Heart right ventricle (tissue), 16 donors: ENCODE results near the gene ZNF627. TPM values are rescaled to one million over a fixed set of nuclear protein-coding genes. Genes with fewer than 3 reads are reported as not detected.

Source experiments
- ATAC-seq, 8 donors: fragments of 200-7000 bp; cut with Tn5 transposase; one replicate each; pipeline ENCODE4 v1.9.1; 2020; ENCODE audit warnings: mild to moderate bottlenecking in 8 of 8, moderate library complexity in 8 of 8, moderate number of reproducible peaks in 1 of 8
- DNase-seq, 2 donors: peaks; one replicate each; pipeline ENCODE4 v3.0.0-alpha.2; 2020
- H3K27ac ChIP-seq, 10 donors: fragments of 200-600 bp; sonication (generic) in 2 of 10; one replicate each; pipeline versions ENCODE4 v1.5.0 to v1.8.0; 2020 to 2022; ENCODE audit warnings: mild to moderate bottlenecking in 3 of 10
- H3K27me3 ChIP-seq, 7 donors: fragments of 200-600 bp; one replicate each; pipeline ENCODE4 v1.8.0; 2021 to 2022; ENCODE audit warnings: mild to moderate bottlenecking in 2 of 7
- H3K36me3 ChIP-seq, 9 donors: fragments of 200-600 bp; sonication (generic) in 1 of 9; one replicate each; pipeline versions ENCODE4 v1.5.0 to v1.8.0; 2020 to 2022; ENCODE audit warnings: mild to moderate bottlenecking in 2 of 9
- H3K4me1 ChIP-seq, 9 donors: fragments of 200-600 bp; sonication (generic) in 1 of 9; one replicate each; pipeline versions ENCODE4 v1.5.0 to v1.8.0; 2020 to 2022; ENCODE audit warnings: mild to moderate bottlenecking in 4 of 9
- H3K4me3 ChIP-seq, 10 donors: fragments of 200-600 bp; sonication (generic) in 2 of 10; one replicate each; pipeline versions ENCODE4 v1.5.0 to v1.8.0; 2020 to 2022; ENCODE audit warnings: mild to moderate bottlenecking in 7 of 10, moderate library complexity in 2 of 10
- H3K9me3 ChIP-seq, 11 donors: fragments of 200-600 bp in 10 of 11; sonication (generic) in 2 of 11; one replicate each; pipeline versions ENCODE4 v1.5.0 to v1.8.0; 2013 to 2022; ENCODE audit warnings: mild to moderate bottlenecking in 2 of 11, control low read depth in 1 of 11, moderate library complexity in 1 of 11
- WGBS, 2 donors: extraction: QIAGEN DNeasy Blood & Tissue Kit; methylation state at CpG; one replicate each; pipeline ENCODE4 v1.1.7; 2013; ENCODE audit warnings: inconsistent platforms in 1 of 2; 5-methylcytosine and 5-hydroxymethylcytosine counted together
- intact Hi-C, 10 donors: fragments of 100-400 bp; cut with DNase I; formaldehyde crosslinking; loops; one replicate each; pipeline versions ENCODE4 v1.11.1 to v1.14.2; 2022
- polyA plus RNA-seq, 2 donors: library from polyadenylated mRNA; stranded (reverse); fragments of 200-250 nt; gene quantifications; one replicate each; pipeline ENCODE4 v1.2.3, GENCODE V29; 2013
- total RNA-seq, 10 donors: library from RNA; stranded (reverse); fragmentation: NEBNext Ultra II Directional in 3 of 10; extraction: Animal tissue kit (Norgen Biotek cat#: 25700) in 3 of 10; gene quantifications; one replicate each; pipeline versions ENCODE4 v1.2.1 to v1.2.4, GENCODE V29; 2021 to 2023
- TF ChIP-seq, protein P1 (sequence below), 9 donors: fragments of 200-600 bp; sonication (generic) in 2 of 9; IDR thresholded peaks; one replicate each; pipeline versions ENCODE4 v1.5.0 to v1.8.0; 2021 to 2022; ENCODE audit warnings: antibody characterized with exemption in 9 of 9, mild to moderate bottlenecking in 5 of 9, moderate library complexity in 1 of 9
- donor health status: Arrhythmogenic right ventricular cardiomyopathy.
- donor health status: ischemic (EF 13 %, LVEDD 7.1; RV severe dilation, severe dysfunction).
- donor health status: healthy with polysubstance abuse.
- donor health status: DM: no; HTN: yes; CAD: no.
- donor health status: DM: no; HTN: no; CAD: no.
- donor health status: ischemic (EF 25% LVEDD 6.9; RV normal size, moderate dysfunction).
- donor health status: ischemic (EF 25% LVEDD 5.7; RV mildly dilated, moderate dysfunction).
- donor health status: healthy.
- donor health status: DM: yes; HTN: yes; CAD: no.
- donor health status: Ischemic cardiomyopathy.
- donor health status: ischemic (EF 35%, LVEDD 5.7; RV mildly dilated, moderate dysfunction).
- donor health status: nonischemic (EF 11% LVEDD 7.7; RV severe dilation, severe dysfunction).
- donor health status: DM: yes; HTN: yes; CAD: no.
- donor health status: PGD.
- donor health status: ischemic (EF 29% LVEDD 5.4; RV normal size, mild dysfunction).
- donor health status: nonischemic (EF 23%, LVEDD 6.1; RV moderate dilation, normal function).

Gene ZNF627
- total and polyA plus RNA-seq, 12 donors, result 3.6 to 9.8 (median 6.3) TPM

DNA sequence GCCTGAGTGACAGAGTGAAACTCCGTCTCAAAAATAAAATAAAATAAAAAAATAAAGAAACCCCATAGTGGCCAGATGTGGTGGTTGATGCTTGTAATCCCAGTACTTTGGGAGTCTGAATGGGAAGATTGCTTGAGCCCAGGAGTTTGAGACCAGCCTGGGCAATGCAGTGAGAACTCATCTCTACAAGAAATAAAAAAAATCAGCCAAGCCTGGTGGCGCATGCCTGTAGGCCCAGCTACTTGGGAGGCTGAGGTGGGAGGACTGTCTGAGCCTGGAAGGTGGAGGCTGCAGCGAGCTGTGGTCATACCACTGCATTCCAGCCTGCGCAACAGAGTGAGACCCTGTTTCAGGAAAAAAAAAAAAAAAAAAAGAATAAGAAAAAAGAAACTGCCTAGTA, 53.8 kb downstream of the ZNF627 start:
- Histone ChIP-seq H3K4me3 (no peak overlapping the region), H3K27ac (no peak overlapping the region), H3K9me3 (peaks cover 0 to 48% (median 27%) of the 10 kb centered on the region in 11 donors), H3K27me3 (no peaks in the 10 kb centered on the region), H3K4me1 (no peaks in the 10 kb centered on the region), H3K36me3 (peaks cover 0 to 29% (median 0%) of the 10 kb centered on the region in 9 donors)
- DNase-seq (no peak), ATAC-seq (no peak)
- 99 to 100% methylated on average over 4 of the region's 4 CpGs for WGBS, 2 donors
- TF ChIP-seq, protein P1, sequence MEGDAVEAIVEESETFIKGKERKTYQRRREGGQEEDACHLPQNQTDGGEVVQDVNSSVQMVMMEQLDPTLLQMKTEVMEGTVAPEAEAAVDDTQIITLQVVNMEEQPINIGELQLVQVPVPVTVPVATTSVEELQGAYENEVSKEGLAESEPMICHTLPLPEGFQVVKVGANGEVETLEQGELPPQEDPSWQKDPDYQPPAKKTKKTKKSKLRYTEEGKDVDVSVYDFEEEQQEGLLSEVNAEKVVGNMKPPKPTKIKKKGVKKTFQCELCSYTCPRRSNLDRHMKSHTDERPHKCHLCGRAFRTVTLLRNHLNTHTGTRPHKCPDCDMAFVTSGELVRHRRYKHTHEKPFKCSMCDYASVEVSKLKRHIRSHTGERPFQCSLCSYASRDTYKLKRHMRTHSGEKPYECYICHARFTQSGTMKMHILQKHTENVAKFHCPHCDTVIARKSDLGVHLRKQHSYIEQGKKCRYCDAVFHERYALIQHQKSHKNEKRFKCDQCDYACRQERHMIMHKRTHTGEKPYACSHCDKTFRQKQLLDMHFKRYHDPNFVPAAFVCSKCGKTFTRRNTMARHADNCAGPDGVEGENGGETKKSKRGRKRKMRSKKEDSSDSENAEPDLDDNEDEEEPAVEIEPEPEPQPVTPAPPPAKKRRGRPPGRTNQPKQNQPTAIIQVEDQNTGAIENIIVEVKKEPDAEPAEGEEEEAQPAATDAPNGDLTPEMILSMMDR (IDR thresholded peaks at IDR 0.05), result no peak
- intact Hi-C loops, result no loop called here

DNA sequence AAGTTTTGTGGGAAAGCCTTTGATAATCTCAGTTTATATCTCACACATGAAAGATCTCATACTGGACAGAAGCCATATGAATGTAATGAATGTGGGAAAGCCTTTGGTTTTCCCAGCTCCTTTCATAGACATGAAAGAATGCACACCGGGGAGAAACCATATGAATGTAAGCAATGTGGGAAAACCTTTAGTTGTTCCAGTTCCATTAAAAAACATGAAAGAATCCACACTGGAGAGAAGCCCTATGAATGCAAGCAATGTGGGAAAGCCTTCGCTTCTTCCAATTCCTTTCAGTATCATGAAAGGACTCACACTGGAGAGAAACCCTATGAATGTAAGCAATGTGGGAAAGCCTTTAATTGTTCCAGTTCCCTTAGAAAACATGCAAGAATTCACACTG, 54.8 kb downstream of the ZNF627 start:
- peaks cover 0 to 48% (median 27%) of the 10 kb centered on the region in 11 donors for H3K9me3 ChIP-seq
- DNase-seq (no peak), ATAC-seq (no peak)
- no peaks in the 10 kb centered on the region for H3K27me3 ChIP-seq
- H3K4me1 ChIP-seq, result no peaks in the 10 kb centered on the region
- H3K27ac ChIP-seq, result no peak overlapping the region
- H3K36me3 ChIP-seq, result peaks cover 0 to 29% (median 0%) of the 10 kb centered on the region in 9 donors
- TF ChIP-seq, protein P1 (IDR thresholded peaks at IDR 0.05), result no peak
- H3K4me3 ChIP-seq, result no peak overlapping the region
- WGBS, 2 donors, result 74 to 99% methylated on average over 2 of the region's 2 CpGs
- intact Hi-C loops, result no loop called here

DNA sequence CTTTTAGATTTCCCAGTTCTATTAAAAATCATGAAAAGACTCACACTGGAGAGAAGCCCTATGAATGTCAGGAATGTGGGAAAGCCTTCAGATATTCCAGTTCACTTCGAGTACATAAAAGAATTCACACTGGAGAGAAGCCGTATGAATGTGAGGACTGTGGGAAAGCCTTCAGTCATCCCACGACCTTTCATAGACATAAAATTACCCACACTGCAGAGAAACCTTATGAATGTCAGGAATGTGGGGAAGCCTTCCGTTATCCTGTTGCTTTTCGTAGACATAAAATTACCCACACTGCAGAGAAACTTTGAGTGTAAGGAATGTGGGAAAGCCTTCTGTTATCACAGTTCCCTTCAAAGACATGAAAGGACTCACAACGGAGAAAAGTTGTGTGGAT, 55.2 kb downstream of the ZNF627 start:
- Histone ChIP-seq H3K36me3 (peaks cover 0 to 29% (median 0%) of the 10 kb centered on the region in 9 donors), H3K4me3 (no peak overlapping the region), H3K4me1 (no peaks in the 10 kb centered on the region), H3K27ac (no peak overlapping the region), H3K27me3 (no peaks in the 10 kb centered on the region), H3K9me3 (peaks cover 0 to 48% (median 27%) of the 10 kb centered on the region in 11 donors)
- 95 to 97% methylated on average over 6 of the region's 6 CpGs for WGBS, 2 donors
- TF ChIP-seq, protein P1 (IDR thresholded peaks at IDR 0.05), result no peak
- no peak for ATAC-seq
- intact Hi-C loops, result no loop called here
- no peak for DNase-seq

DNA sequence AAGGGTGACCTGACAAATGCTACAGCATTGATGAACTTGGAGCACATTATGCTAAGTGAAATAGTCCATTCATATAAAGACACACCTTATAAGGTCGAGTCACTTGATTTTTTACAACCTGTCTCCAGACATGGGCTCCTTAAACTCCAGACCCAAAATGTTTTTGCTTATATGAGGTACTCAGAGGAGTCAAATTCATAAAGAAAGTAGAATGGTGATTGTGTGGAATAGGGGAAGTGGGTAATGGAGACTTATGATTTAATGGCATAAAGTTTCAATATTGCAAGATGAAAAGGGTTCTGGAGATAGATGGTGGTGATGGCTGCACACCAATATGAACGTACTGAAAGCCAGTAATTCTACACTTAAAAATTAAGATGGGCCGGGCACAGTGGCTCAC, 59.3 kb downstream of the ZNF627 start:
- peaks cover 0 to 30% (median 19%) of the 10 kb centered on the region in 11 donors for H3K9me3 ChIP-seq
- H3K4me1 ChIP-seq, result no peaks in the 10 kb centered on the region
- no peak for DNase-seq
- ATAC-seq, result no peak
- H3K36me3 ChIP-seq, result peaks cover 0 to 21% (median 0%) of the 10 kb centered on the region in 9 donors
- TF ChIP-seq, protein P1 (IDR thresholded peaks at IDR 0.05), result no peak
- 94 to 99% methylated on average over 3 of the region's 3 CpGs for WGBS, 2 donors
- no peaks in the 10 kb centered on the region for H3K27me3 ChIP-seq
- intact Hi-C loops, result loop anchor here in 1 of 10 donors (5.0 kb wide), 1 partner anchor 859 kb away; no protein-coding TSS in a partner anchor
- H3K27ac ChIP-seq, result no peak overlapping the region
- H3K4me3 ChIP-seq, result no peak overlapping the region
